ENCODE results near the gene DTNBP1.

GRCh38 chr6:15484821-15485220 lies 178.0 kb downstream of the DTNBP1 start:
- TF ChIP-seq TAF1 (IDR thresholded peaks at IDR 0.05; ENCODE audit: borderline replicate concordance, insufficient read depth, low read length) (no peak), POLR2AphosphoS5 (IDR thresholded peaks at IDR 0.05; ENCODE audit: low read depth, low read length) (no peak), SIN3A (IDR thresholded peaks at IDR 0.05; ENCODE audit: borderline replicate concordance, insufficient read depth, low read length) (no peak)
- TF ChIP-seq, protein P1, sequence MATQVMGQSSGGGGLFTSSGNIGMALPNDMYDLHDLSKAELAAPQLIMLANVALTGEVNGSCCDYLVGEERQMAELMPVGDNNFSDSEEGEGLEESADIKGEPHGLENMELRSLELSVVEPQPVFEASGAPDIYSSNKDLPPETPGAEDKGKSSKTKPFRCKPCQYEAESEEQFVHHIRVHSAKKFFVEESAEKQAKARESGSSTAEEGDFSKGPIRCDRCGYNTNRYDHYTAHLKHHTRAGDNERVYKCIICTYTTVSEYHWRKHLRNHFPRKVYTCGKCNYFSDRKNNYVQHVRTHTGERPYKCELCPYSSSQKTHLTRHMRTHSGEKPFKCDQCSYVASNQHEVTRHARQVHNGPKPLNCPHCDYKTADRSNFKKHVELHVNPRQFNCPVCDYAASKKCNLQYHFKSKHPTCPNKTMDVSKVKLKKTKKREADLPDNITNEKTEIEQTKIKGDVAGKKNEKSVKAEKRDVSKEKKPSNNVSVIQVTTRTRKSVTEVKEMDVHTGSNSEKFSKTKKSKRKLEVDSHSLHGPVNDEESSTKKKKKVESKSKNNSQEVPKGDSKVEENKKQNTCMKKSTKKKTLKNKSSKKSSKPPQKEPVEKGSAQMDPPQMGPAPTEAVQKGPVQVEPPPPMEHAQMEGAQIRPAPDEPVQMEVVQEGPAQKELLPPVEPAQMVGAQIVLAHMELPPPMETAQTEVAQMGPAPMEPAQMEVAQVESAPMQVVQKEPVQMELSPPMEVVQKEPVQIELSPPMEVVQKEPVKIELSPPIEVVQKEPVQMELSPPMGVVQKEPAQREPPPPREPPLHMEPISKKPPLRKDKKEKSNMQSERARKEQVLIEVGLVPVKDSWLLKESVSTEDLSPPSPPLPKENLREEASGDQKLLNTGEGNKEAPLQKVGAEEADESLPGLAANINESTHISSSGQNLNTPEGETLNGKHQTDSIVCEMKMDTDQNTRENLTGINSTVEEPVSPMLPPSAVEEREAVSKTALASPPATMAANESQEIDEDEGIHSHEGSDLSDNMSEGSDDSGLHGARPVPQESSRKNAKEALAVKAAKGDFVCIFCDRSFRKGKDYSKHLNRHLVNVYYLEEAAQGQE (IDR thresholded peaks at IDR 0.05; ENCODE audit: insufficient read depth in 1 of 2, low read depth in 2 of 2, low read length in 2 of 2), result no peak

Measured in PFSK-1 (cell line).